Erythroblast (primary cell): ENCODE results near the gene C1GALT1.

Experiments
- GATA1 ChIP-seq: IDR thresholded peaks from 2 replicates; pipeline ENCODE4 v1.6.1; 2011; ENCODE audit warnings: low read depth, mild to moderate bottlenecking, control low read depth, low read length, moderate library complexity
- POLR2A ChIP-seq: IDR thresholded peaks from 2 replicates; pipeline ENCODE4 v1.6.1; 2011; ENCODE audit warnings: mild to moderate bottlenecking, low read length

GRCh38 chr7:7231865-7232264 is 49.5 kb downstream of the C1GALT1 start:
- TF ChIP-seq POLR2A: no peak
- no peak for TF ChIP-seq GATA1
